BE2C (cell line): ENCODE data around the gene DHRS7C.

ENCODE experiments used
- DNase-seq: peaks from one replicate; pipeline ENCODE4 v3.0.0-alpha.2; 2020
- H3K27me3 ChIP-seq: fragments of 250-450 bp; sonication (Bioruptor Pico); 2 replicates; pipeline ENCODE4 v1.5.1; 2020; ENCODE audit warnings: mild to moderate bottlenecking
- H3K36me3 ChIP-seq: fragments of 250-450 bp; sonication (Bioruptor Pico); 2 replicates; pipeline ENCODE4 v1.5.1; 2020; ENCODE audit warnings: mild to moderate bottlenecking
- H3K4me1 ChIP-seq: fragments of 250-450 bp; sonication (Bioruptor Pico); 2 replicates; pipeline ENCODE4 v1.5.1; 2020
- H3K4me3 ChIP-seq: 2 replicates; pipeline ENCODE4 v1.5.1; 2011; ENCODE audit warnings: low read depth, low read length
- H3K9me3 ChIP-seq: fragments of 250-450 bp; sonication (Bioruptor Pico); 2 replicates; pipeline ENCODE4 v1.5.1; 2020
- CTCF ChIP-seq: IDR thresholded peaks from 2 replicates; pipeline ENCODE4 v1.5.1; 2012; ENCODE audit warnings: mild to moderate bottlenecking, low read depth, low read length

The DHRS7C gene

DNA sequence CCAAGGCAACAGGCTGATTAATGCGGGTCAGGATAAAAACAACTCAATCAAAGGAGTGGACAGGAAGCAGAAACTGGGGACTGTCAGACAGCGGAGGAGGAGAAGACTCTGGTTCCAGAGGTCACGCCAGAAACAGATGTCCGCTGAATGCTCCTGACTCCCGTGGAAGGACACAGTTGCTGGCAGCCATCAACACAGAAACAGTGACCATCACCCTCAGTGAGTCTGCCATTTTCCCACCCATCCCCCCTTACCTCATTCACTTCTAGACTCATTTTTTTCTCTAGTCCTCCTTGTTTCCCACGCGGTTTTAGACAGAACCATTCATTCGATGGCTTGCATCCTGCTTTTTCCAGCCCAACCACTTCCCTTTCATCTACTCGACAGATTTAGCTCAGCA, 40.9 kb downstream of the DHRS7C start:
- H3K4me3 ChIP-seq: no peak overlapping the region
- TF ChIP-seq CTCF: no peak
- H3K36me3 ChIP-seq: no peaks in the 10 kb centered on the region
- DNase-seq: no peak
- H3K27me3 ChIP-seq: no peaks in the 10 kb centered on the region
- no peaks in the 10 kb centered on the region for H3K9me3 ChIP-seq
- no peaks in the 10 kb centered on the region for H3K4me1 ChIP-seq

- H3K4me3 ChIP-seq: no peak overlapping the region
- no peaks in the 10 kb centered on the region for H3K4me1 ChIP-seq
- no peak for DNase-seq
- H3K27me3 ChIP-seq: no peaks in the 10 kb centered on the region
- TF ChIP-seq CTCF: no peak
- no peaks in the 10 kb centered on the region for H3K36me3 ChIP-seq
- no peaks in the 10 kb centered on the region for H3K9me3 ChIP-seq
Measured at GRCh38 chr17:9729735-9730420, 61.5 kb downstream of the DHRS7C start.

DNA sequence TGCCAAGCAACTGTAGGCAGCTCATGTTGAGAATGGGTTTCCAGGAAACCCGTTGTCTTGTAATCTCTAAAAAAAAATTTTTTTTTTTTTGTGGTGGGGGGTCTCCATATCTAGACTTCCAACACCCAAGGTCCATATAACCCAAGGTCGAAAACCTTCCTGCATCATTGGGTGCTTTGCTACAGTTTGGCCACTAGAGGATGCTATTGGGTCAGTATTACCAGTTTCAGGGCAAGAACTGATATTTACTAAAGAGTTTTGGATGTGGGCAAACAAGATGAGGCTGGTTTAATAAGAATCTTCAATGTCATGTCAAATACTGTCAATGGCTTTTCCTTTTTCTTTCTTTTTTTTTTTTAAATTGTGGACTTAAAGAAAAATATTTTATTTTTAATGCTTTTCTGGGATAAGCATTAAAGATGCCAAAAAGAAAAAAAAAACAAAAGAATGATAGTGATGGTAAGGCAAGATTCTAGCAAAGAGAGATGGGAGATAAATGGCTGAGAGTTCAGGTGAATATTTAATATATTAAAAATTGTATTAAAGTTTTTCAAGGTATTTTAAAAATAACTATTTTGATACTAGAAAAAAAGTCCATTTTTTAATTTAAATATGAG, 62.2 kb downstream of the DHRS7C start:
- Histone ChIP-seq H3K9me3 (no peaks in the 10 kb centered on the region), H3K36me3 (no peaks in the 10 kb centered on the region), H3K4me1 (no peaks in the 10 kb centered on the region), H3K27me3 (no peaks in the 10 kb centered on the region), H3K4me3 (no peak overlapping the region)
- DNase-seq: no peak
- TF ChIP-seq CTCF: peak; percentile 73

GRCh38 chr17:9728564-9728963, 62.8 kb downstream of the DHRS7C start:
- Histone ChIP-seq H3K9me3 (no peaks in the 10 kb centered on the region), H3K4me3 (no peak overlapping the region), H3K4me1 (no peaks in the 10 kb centered on the region), H3K27me3 (no peaks in the 10 kb centered on the region), H3K36me3 (no peaks in the 10 kb centered on the region)
- DNase-seq: no peak
- TF ChIP-seq CTCF: no peak

DNA sequence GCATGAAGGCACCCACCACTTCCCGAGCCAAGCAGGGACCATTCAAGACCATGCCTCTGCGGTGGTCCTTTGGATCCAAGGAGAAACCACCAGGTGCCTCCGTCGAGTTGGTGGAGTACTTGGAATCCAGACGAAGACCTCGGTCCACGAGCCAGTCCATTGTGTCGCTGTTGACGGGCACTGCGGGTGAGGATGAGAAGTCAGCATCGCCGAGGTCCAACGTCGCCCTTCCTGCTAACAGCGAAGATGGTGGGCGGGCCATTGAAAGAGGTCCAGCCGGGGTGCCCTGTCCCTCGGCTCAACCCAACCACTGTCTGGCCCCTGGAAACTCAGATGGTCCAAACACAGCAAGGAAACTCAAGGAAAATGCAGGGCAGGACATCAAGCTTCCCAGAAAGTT, 63.4 kb downstream of the DHRS7C start:
- no peaks in the 10 kb centered on the region for H3K4me1 ChIP-seq
- no peaks in the 10 kb centered on the region for H3K9me3 ChIP-seq
- H3K27me3 ChIP-seq: no peaks in the 10 kb centered on the region
- no peak overlapping the region for H3K4me3 ChIP-seq
- no peak for DNase-seq
- TF ChIP-seq CTCF: no peak
- H3K36me3 ChIP-seq: no peaks in the 10 kb centered on the region

- Histone ChIP-seq H3K27me3 (no peaks in the 10 kb centered on the region), H3K36me3 (no peaks in the 10 kb centered on the region), H3K4me1 (no peaks in the 10 kb centered on the region), H3K9me3 (no peaks in the 10 kb centered on the region), H3K4me3 (no peak overlapping the region)
- no peak for TF ChIP-seq CTCF
- no peak for DNase-seq
Measured at GRCh38 chr17:9726291-9726690, 65.1 kb downstream of the DHRS7C start.
